ENCODE data around the gene WDR77. TPM values are rescaled to one million over a fixed set of nuclear protein-coding genes. Genes with fewer than 3 reads are reported as not detected.

WDR77 gene
- total RNA-seq, 6 experiments from 2014 or later, result 42.5 to 53.7 (median 47.7) TPM

GRCh38 chr1:111465754-111466153 is 16.7 kb upstream of the WDR77 start:
- H3K4me3 Mint-ChIP-seq, result no peak overlapping the region
- H3K4me1 Mint-ChIP-seq (ENCODE audit: low read depth), result peaks cover 11% of the 10 kb centered on the region
- no peak overlapping the region for H3K27ac Mint-ChIP-seq
- no peaks in the 10 kb centered on the region for H3K9me3 Mint-ChIP-seq
- TF ChIP-seq, protein P1, sequence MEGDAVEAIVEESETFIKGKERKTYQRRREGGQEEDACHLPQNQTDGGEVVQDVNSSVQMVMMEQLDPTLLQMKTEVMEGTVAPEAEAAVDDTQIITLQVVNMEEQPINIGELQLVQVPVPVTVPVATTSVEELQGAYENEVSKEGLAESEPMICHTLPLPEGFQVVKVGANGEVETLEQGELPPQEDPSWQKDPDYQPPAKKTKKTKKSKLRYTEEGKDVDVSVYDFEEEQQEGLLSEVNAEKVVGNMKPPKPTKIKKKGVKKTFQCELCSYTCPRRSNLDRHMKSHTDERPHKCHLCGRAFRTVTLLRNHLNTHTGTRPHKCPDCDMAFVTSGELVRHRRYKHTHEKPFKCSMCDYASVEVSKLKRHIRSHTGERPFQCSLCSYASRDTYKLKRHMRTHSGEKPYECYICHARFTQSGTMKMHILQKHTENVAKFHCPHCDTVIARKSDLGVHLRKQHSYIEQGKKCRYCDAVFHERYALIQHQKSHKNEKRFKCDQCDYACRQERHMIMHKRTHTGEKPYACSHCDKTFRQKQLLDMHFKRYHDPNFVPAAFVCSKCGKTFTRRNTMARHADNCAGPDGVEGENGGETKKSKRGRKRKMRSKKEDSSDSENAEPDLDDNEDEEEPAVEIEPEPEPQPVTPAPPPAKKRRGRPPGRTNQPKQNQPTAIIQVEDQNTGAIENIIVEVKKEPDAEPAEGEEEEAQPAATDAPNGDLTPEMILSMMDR (IDR thresholded peaks at IDR 0.05), result no peak
- no peaks in the 10 kb centered on the region for H3K36me3 Mint-ChIP-seq (ENCODE audit: low read depth)
- H3K27me3 Mint-ChIP-seq (ENCODE audit: insufficient read depth), result no peaks in the 10 kb centered on the region
- DNase-seq, result no peak

- Mint-ChIP-seq H3K4me3 (no peak overlapping the region), H3K9me3 (no peaks in the 10 kb centered on the region), H3K36me3 (ENCODE audit: low read depth) (peaks cover 2% of the 10 kb centered on the region; the same call in 1 of the 2 replicates), H3K4me1 (ENCODE audit: low read depth) (peaks cover 11% of the 10 kb centered on the region), H3K27me3 (ENCODE audit: insufficient read depth) (no peaks in the 10 kb centered on the region), H3K27ac (no peak overlapping the region; the same call in 1 of the 2 replicates)
- no peak for DNase-seq
- TF ChIP-seq, protein P1 (IDR thresholded peaks at IDR 0.05), result no peak
Measured at GRCh38 chr1:111463029-111463683, 14.1 kb upstream of the WDR77 start.

DNA sequence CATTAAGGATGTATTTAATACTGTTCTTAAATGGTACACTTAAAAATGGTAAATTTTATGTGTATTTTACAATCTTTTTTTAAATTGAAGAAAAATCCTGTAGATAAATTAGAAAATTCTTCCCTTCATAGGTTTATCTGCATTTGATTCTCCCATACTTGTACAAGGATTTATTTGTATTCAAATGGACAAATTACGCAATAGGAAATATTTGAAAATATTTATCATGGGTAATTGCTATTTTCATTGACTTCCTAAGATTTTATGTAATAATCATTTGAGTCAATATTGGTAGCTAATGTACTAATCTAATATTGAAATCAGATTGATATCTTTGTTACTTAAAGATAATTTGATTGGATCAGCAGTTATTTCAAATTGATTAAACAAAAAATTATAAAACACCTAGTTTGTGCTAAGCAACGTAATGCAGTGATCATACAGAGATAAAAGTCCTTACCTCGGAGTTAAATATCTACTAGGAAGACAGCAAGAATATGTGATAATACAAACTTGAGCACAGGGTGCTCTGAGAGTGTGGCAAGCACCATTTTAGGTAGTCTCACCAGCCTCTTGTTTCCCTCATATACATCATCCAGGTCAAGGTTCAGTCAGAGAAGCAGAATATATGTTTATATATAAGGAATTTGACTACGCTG is 13.4 kb upstream of the WDR77 start:
- no peak for DNase-seq
- H3K4me1 Mint-ChIP-seq (ENCODE audit: low read depth), result peaks cover 11% of the 10 kb centered on the region
- H3K27me3 Mint-ChIP-seq (ENCODE audit: insufficient read depth), result no peaks in the 10 kb centered on the region
- H3K27ac Mint-ChIP-seq, result no peak overlapping the region
- no peaks in the 10 kb centered on the region for H3K9me3 Mint-ChIP-seq
- peaks cover 7% of the 10 kb centered on the region; the same call in 1 of the 2 replicates for H3K36me3 Mint-ChIP-seq (ENCODE audit: low read depth)
- TF ChIP-seq, protein P1 (IDR thresholded peaks at IDR 0.05), result no peak
- no peak overlapping the region for H3K4me3 Mint-ChIP-seq

DNA sequence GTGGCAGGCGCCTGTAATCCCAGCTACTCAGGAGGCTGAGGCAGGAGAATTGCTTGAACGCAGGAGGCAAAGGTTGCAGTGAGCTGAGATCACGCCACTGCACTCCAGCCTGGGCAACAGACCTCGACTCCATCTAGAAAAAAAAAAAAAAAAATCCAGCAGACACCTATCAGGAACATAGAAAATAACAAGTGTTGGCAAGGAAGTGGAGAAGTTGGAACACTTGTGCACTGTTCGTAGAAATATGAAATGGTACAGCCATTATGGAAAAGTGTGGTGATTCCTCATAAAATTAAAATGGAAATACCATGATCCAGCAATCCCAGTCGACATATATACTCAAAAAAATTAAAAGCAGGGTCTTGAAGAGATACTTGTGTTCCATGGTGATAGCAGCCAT is 12.7 kb upstream of the WDR77 start:
- Mint-ChIP-seq H3K4me3 (no peak overlapping the region), H3K9me3 (no peaks in the 10 kb centered on the region), H3K4me1 (ENCODE audit: low read depth) (peaks cover 11% of the 10 kb centered on the region), H3K27me3 (ENCODE audit: insufficient read depth) (no peaks in the 10 kb centered on the region), H3K36me3 (ENCODE audit: low read depth) (peaks cover 11% of the 10 kb centered on the region), H3K27ac (no peak overlapping the region)
- TF ChIP-seq, protein P1 (IDR thresholded peaks at IDR 0.05), result no peak
- DNase-seq, result no peak

DNA sequence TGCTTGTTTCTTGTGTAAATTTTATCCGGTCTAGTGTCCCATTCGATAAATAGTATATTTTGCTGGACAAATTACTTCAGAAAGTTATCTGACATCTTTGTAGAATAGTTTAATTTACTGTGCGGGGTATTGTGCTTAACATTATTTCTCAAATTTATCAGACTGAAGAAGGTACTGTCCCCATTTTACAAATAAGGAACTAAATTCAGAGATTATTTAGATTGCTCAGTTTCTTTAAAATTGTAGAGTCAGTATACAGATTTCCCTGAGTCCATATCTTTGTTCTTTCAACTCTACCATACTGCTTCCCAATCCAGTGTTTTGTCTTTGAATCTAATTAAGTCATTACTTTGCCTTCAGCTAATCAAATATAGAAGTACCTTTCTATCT is 6.6 kb upstream of the WDR77 start:
- no peaks in the 10 kb centered on the region for H3K9me3 Mint-ChIP-seq
- peaks cover 33% of the 10 kb centered on the region for H3K36me3 Mint-ChIP-seq (ENCODE audit: low read depth)
- H3K4me1 Mint-ChIP-seq (ENCODE audit: low read depth), result peaks cover 17% of the 10 kb centered on the region
- TF ChIP-seq, protein P1 (IDR thresholded peaks at IDR 0.05), result no peak
- no peaks in the 10 kb centered on the region for H3K27me3 Mint-ChIP-seq (ENCODE audit: insufficient read depth)
- no peak overlapping the region for H3K27ac Mint-ChIP-seq
- H3K4me3 Mint-ChIP-seq, result no peak overlapping the region
- DNase-seq, result no peak
